ENCODE data around the gene KIAA2012. TPM values are rescaled to one million over a fixed set of nuclear protein-coding genes. Genes with fewer than 3 reads are reported as not detected.

The KIAA2012 gene
- polyA plus RNA-seq, 1 donor (not counting 4 experiments of a cell fraction or from before 2014, with no cell fraction given): not detected

DNA sequence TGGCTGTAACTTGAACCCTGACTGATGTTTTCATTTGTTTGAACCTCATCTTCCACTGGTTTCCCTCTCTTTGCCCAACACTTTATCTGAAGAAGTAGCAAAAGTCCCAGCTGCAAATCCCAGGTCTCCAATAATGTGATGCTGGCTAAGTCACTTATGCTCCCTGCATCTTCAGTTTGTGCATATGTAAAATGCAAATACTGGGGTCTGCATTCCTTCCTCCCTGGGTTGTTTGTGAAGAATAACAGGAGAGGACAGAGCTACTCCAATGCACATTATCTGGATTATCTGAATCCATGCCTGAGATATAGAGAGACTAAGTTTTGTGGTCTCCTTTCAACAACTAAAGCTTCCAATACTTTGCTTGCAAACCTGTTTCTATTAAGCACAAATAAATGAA lies 22.2 kb downstream of the KIAA2012 start:
- no peaks in the 10 kb centered on the region for H3K27me3 ChIP-seq (ENCODE audit: control insufficient read depth, extremely low read depth, insufficient read depth, low read length)
- H4K20me1 ChIP-seq (ENCODE audit: control insufficient read depth, extremely low read depth, insufficient read depth, low read length): no peaks in the 10 kb centered on the region
- TF ChIP-seq, protein P1, sequence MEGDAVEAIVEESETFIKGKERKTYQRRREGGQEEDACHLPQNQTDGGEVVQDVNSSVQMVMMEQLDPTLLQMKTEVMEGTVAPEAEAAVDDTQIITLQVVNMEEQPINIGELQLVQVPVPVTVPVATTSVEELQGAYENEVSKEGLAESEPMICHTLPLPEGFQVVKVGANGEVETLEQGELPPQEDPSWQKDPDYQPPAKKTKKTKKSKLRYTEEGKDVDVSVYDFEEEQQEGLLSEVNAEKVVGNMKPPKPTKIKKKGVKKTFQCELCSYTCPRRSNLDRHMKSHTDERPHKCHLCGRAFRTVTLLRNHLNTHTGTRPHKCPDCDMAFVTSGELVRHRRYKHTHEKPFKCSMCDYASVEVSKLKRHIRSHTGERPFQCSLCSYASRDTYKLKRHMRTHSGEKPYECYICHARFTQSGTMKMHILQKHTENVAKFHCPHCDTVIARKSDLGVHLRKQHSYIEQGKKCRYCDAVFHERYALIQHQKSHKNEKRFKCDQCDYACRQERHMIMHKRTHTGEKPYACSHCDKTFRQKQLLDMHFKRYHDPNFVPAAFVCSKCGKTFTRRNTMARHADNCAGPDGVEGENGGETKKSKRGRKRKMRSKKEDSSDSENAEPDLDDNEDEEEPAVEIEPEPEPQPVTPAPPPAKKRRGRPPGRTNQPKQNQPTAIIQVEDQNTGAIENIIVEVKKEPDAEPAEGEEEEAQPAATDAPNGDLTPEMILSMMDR (optimal IDR thresholded peaks at IDR 0.05 in 1 of 3, IDR thresholded peaks at IDR 0.05 in 1 of 3, conservative IDR thresholded peaks at IDR 0.05 in 1 of 3; ENCODE audit: extremely low read depth in 1 of 3, insufficient read depth in 2 of 3, low read length in 3 of 3): no peak
- no peak for TF ChIP-seq EZH2 (IDR thresholded peaks at IDR 0.05; ENCODE audit: low read length)
- H3K9me3 ChIP-seq (ENCODE audit: control insufficient read depth, low read depth, low read length): no peaks in the 10 kb centered on the region
- H3K9me1 ChIP-seq (ENCODE audit: control insufficient read depth, extremely low read depth, insufficient read depth, low read length): no peaks in the 10 kb centered on the region
- no peak overlapping the region for H3K4me3 ChIP-seq (ENCODE audit: control insufficient read depth in 2 of 3, extremely low read depth in 1 of 3, insufficient read depth in 2 of 3, low read depth in 1 of 3, low read length in 3 of 3)
- dilution Hi-C loops (cut with MboI; ENCODE audit: extremely low pct_ligation_motif_present, low sequenced_read_pairs): no loop called here
- no peaks in the 10 kb centered on the region for H3K36me3 ChIP-seq (ENCODE audit: control insufficient read depth in 2 of 2, extremely low read depth in 1 of 2, insufficient read depth in 2 of 2, low read length in 2 of 2)
- DNase-seq (ENCODE audit: low read depth, low spot score) (no peak), FAIRE-seq (no peak)
- H3K79me2 ChIP-seq (ENCODE audit: control insufficient read depth, insufficient read depth, low read length): no peaks in the 10 kb centered on the region
- H3K4me1 ChIP-seq (ENCODE audit: control insufficient read depth, extremely low read depth, insufficient read depth, low read length): no peaks in the 10 kb centered on the region
- H3K27ac ChIP-seq (ENCODE audit: control insufficient read depth, insufficient read depth, low read length): no peak overlapping the region
- no peak overlapping the region for H3K9ac ChIP-seq (ENCODE audit: control insufficient read depth, extremely low read depth, insufficient read depth, low read length)
- no peak overlapping the region for H2AFZ ChIP-seq (ENCODE audit: control insufficient read depth, low read length)
- H3K4me2 ChIP-seq (ENCODE audit: control insufficient read depth, extremely low read depth, insufficient read depth, low read depth, low read length): no peak overlapping the region

DNA sequence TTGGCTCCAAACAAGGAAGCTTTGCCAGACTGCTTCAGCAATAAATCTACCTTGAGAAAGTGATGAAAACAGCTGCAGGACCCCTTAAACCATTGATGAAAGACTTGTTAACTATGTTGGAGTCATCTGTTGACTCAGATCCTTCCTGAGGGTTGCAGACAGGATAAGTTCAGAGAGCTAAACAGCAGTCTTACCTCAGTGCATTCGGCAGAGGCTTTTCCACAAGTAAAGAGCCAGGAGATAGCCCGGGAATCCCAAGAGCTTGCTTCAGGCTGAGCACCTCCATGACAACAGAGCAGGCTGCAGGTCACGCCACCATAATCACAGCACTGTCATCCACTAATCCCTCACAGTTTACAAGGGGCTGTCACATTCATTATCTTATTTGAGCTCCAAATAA lies 23.7 kb downstream of the KIAA2012 start:
- no peaks in the 10 kb centered on the region for H3K9me3 ChIP-seq (ENCODE audit: control insufficient read depth, low read depth, low read length)
- no peaks in the 10 kb centered on the region for H3K79me2 ChIP-seq (ENCODE audit: control insufficient read depth, insufficient read depth, low read length)
- H3K9ac ChIP-seq (ENCODE audit: control insufficient read depth, extremely low read depth, insufficient read depth, low read length): no peak overlapping the region
- FAIRE-seq (no peak), DNase-seq (ENCODE audit: low read depth, low spot score) (no peak)
- dilution Hi-C loops (cut with MboI; ENCODE audit: extremely low pct_ligation_motif_present, low sequenced_read_pairs): no loop called here
- no peaks in the 10 kb centered on the region for H3K4me1 ChIP-seq (ENCODE audit: control insufficient read depth, extremely low read depth, insufficient read depth, low read length)
- no peak overlapping the region for H3K4me2 ChIP-seq (ENCODE audit: control insufficient read depth, extremely low read depth, insufficient read depth, low read depth, low read length)
- TF ChIP-seq, protein P1 (optimal IDR thresholded peaks at IDR 0.05 in 1 of 3, IDR thresholded peaks at IDR 0.05 in 1 of 3, conservative IDR thresholded peaks at IDR 0.05 in 1 of 3; ENCODE audit: extremely low read depth in 1 of 3, insufficient read depth in 2 of 3, low read length in 3 of 3): no peak
- no peak for TF ChIP-seq EZH2 (IDR thresholded peaks at IDR 0.05; ENCODE audit: low read length)
- no peak overlapping the region for H3K4me3 ChIP-seq (ENCODE audit: control insufficient read depth in 2 of 3, extremely low read depth in 1 of 3, insufficient read depth in 2 of 3, low read depth in 1 of 3, low read length in 3 of 3)
- H3K27me3 ChIP-seq (ENCODE audit: control insufficient read depth, extremely low read depth, insufficient read depth, low read length): no peaks in the 10 kb centered on the region
- no peak overlapping the region for H2AFZ ChIP-seq (ENCODE audit: control insufficient read depth, low read length)
- H3K27ac ChIP-seq (ENCODE audit: control insufficient read depth, insufficient read depth, low read length): no peak overlapping the region
- H4K20me1 ChIP-seq (ENCODE audit: control insufficient read depth, extremely low read depth, insufficient read depth, low read length): no peaks in the 10 kb centered on the region
- no peaks in the 10 kb centered on the region for H3K36me3 ChIP-seq (ENCODE audit: control insufficient read depth in 2 of 2, extremely low read depth in 1 of 2, insufficient read depth in 2 of 2, low read length in 2 of 2)
- H3K9me1 ChIP-seq (ENCODE audit: control insufficient read depth, extremely low read depth, insufficient read depth, low read length): no peaks in the 10 kb centered on the region
